Measurements from ENCODE around the gene APOB. TPM values are rescaled to one million over a fixed set of nuclear protein-coding genes. Genes with fewer than 3 reads are reported as not detected.

The APOB gene
- polyA plus RNA-seq, 3 donors = 1.5 to 4.7 (median 3.1) TPM

DNA sequence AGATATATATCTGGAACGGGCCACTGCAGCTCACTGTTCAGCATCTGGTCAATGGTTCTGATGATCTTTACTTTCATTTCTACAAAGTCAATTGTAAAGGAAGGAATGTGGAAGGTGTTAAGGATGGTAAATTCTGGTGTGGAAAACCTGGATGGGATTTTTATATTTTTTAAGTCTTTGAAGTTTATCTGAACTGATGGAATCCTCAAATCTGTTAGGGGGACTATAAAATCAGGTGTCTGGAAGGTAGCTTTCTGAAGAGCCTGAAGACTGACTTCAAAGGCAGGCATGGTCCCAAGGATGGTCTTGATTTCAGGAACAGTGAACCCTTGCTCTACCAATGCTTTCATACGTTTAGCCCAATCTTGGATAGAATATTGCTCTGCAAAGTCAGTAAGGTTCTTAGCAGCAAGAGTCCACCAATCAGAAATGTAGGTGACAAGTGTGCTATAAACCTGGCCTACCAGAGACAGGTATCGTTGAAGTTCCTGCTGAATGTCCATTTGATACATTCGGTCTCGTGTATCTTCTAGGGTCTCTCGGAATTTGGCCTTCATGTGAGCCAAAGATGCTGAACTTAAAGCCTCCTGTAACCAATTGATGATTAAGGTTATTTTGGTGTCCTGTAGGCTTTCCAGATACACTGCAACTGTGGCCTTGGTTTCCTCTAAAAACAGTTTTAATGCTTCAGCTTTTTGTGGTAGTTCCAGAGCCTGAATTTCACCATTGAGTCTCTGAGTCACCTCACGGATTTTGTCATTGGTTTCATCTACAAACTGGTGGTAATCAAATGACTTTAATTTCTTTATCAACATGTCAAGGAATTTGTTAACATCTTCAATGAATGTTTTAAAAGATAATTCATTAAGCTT is 34.8 kb downstream of the APOB start:
- no peak for DNase-seq (ENCODE audit: extremely low read depth in 1 of 11, low read depth in 9 of 11, low spot score in 4 of 11)

DNA sequence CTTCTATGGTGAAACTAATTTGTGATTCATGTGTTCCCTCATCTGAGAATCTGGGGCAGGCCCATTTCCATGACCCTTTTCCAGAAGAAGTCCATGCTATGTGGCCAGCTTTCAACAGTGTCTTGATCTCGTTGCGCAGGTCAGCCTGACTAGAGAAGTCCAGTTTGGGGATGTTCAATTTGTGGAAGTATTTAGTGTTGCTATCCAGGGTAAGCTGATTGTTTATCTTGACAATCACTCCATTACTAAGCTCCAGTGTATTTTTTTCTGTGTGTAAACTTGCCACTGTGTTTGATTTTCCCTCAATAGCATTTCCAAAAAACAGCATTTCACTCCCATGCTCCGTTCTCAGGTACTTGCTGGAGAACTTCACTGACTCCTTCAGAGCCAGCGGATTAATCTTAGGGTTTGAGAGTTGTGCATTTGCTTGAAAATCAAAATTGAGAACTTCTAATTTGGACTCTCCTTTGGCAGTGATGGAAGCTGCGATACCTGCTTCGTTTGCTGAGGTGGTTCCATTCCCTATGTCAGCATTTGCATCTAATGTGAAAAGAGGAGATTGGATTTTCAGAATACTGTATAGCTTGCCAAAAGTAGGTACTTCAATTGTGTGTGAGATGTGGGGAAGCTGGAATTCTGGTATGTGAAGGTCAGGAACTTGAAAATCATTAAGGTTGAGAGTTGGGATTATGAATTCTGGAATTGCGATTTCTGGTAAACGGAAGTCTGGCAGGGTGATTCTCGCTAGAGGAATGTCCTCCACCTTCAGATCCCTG is 35.7 kb downstream of the APOB start:
- no peak for DNase-seq (ENCODE audit: extremely low read depth in 1 of 11, low read depth in 9 of 11, low spot score in 4 of 11)

DNA sequence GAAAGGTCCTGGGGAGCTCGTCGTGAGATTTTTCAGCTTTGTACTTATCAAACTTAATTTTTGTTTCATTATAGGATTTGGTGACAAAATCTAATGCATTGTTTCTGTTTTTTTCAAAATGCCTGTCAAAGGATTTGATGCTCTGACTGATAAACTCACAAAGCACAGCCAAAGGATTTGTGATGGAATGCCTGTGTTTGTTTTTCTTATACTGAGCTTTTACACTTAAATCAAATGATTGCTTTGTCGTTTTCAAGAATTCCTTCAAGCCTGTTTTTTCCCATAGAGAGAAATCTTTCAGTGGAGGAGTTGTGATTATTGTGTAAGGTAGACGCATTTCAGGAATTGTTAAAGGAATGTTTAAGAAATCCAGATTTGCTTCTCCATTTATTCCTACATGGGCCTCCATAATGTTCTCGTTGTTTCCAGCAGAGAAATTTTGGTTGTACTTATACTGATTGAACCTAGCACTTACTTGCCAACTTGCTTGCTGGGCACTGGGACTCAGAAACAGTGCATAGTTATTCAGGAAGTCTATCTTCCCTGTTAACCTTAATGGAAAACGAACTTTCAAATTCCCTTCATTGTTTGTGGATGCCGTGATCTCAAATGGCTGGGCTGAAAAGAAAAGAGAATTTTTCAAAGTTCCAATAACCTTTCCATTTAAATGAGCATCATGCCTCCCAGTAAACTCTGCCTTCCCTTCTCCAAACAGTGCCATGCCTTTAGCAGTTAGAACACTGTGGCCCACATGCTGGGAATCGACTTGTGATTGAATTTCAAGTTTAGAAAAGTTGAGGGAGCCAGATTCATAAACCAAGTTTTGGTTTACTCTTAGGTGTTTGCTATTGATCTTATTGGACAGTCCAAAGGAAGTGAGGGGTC is 36.5 kb downstream of the APOB start:
- DNase-seq (ENCODE audit: extremely low read depth in 1 of 11, low read depth in 9 of 11, low spot score in 4 of 11) = no peak

DNA sequence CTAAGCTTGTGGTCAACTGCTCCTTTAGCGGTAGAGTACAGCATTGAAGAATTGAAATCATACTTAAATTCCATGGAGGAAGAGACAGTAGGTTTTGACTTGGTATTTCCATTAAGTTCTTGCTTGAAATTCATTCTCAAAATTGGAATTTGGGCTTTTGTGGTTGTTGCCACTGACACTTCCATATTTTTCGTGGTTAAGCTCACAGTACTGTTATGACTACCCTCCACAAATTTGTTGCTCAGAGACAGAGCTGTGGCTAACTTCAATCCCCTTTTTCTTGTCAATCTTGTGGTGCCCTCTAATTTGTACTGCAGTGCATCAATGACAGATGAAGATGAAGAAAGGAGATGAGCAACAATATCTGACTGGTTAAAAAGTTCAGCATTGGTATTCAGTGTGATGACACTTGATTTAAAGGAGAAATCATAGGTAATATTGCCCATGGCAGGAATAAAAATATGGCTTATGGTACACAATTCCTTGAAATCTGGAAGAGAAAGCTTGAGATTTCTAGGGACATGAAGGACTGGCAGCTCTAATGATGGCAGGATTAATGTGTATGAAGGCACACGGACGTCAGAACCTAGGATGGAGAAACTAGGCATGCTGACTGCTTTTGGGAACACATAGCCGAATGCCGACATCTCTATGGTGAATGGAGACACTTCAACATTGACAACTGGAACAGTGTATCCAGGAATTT is 37.3 kb downstream of the APOB start:
- no peak for DNase-seq (ENCODE audit: extremely low read depth in 1 of 11, low read depth in 9 of 11, low spot score in 4 of 11)

DNA sequence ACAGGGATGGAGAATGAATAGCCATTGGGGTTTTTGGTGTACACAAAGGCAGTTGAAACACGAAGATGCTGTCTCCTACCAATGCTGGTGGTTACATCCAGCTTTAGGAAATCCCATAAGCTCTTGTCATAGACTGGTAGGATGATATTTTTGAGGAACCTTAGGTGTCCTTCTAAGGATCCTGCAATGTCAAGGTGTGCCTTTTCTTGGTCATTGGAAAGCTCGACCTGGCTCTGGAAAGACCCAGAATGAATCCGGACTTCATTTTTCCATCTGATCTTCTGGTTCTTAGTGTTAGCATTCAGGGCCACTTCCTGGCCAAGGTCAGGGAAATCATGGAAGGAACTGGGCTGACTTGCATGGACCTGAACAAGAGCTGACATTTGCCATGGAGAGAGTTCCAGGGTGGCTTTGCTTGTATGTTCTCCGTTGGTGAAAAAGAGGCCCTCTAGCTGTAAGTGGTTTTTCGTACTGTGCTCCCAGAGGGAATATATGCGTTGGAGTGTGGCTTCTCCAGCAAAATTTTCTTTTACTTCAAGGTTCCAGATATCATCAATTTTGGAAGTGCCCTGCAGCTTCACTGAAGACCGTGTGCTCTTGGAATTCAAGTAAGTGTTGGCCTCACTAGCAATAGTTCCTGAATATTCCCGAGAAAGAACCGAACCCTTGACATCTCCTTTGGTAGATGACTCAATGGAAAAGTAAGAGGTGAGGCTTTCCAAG is 38.0 kb downstream of the APOB start:
- DNase-seq (ENCODE audit: extremely low read depth in 1 of 11, low read depth in 9 of 11, low spot score in 4 of 11) = no peak

DNA sequence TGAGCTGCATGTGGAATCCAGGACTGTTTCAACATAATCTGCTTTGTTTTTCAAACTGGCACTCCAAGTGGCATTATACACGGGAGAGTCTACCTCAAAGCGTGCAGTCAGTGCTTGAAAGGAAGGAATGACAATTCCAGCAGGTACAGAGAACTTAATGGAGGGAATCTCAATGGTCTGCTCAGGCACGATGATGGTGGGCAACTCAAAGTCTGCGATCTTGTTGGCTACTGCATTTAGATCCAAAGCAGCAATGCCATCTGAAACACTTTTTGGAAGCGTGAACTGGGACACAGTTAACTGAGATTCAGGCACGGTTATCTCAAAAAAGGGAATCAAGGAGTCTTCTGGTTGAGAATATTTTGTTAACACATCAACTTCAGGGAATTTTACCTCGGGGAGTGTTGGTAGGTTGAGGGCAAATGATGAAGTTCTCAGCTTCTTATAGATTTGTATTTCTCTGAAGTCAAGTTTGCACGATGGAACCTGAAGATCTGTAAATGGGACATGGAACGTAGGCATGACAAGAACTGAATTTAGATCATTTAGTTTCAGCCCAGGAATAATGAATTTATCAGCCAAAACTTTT is 38.7 kb downstream of the APOB start:
- no peak for DNase-seq (ENCODE audit: extremely low read depth in 1 of 11, low read depth in 9 of 11, low spot score in 4 of 11)

DNA sequence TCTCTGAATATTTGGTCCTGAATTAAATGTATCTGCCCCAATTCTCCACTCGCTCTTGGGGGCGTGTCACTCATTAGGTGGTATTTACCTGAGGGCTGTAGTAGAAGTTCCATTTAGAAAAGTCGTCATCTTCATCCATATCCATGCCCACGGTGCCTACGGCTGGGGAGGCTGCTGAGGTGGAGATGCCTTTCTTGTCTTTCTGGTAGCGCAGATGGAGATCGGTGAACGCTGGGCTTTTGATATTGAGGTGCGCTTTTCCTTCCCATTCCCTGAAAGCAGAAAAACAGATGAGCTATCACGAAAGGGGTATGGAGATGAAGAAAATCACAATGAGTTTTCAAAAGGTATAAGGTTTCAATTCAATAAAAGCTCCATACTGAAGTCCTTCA is 39.7 kb downstream of the APOB start:
- DNase-seq (ENCODE audit: extremely low read depth in 1 of 11, low read depth in 9 of 11, low spot score in 4 of 11) = no peak

DNA sequence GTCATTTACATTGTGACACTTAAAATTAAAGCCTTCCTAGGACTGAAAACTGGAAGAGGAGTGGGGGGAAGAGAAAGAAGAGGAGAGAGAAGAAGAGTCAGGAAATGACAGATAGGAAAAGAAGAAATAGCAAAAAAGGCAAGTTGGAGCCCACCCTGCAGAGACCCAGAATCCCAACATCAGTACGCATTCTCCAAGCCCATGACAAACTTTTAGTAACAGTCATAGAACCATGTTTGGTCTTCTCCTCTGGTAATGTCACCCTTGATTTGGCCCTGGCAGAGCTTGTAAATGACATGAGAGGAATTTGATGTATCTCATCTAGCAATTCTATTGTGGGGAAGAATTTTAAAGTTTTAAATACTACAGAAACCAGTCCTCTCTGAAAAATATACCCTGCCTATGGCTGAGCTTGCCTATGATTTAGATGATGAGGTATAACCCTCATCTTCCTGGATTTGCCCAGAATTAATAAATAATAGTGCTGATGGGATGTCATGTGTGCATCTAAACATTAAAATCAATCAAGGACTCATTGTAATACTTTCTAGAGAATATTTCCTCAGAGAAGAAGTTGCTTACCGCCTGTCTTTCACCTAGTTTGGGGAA is 40.2 kb downstream of the APOB start:
- DNase-seq (ENCODE audit: extremely low read depth in 1 of 11, low read depth in 9 of 11, low spot score in 4 of 11) = no peak

DNA sequence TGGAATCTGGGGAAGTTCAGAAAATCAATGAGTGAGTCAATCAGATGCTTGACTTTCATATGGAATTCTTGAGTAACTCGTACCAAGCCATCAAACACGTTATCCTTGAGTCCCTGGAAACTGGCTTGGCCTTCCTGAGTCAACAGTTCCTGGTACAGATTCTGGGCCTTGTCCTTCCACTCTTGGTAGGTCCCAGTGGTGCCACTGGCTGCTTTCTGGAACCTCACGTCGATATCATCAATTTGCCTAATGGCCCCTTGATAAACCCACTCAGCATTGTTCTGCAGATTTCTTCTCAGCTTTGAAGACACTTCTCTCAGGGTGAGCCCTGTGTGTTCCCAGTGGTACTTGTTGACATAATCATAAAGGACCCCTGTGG is 41.1 kb downstream of the APOB start:
- no peak for DNase-seq (ENCODE audit: extremely low read depth in 1 of 11, low read depth in 9 of 11, low spot score in 4 of 11)

DNA sequence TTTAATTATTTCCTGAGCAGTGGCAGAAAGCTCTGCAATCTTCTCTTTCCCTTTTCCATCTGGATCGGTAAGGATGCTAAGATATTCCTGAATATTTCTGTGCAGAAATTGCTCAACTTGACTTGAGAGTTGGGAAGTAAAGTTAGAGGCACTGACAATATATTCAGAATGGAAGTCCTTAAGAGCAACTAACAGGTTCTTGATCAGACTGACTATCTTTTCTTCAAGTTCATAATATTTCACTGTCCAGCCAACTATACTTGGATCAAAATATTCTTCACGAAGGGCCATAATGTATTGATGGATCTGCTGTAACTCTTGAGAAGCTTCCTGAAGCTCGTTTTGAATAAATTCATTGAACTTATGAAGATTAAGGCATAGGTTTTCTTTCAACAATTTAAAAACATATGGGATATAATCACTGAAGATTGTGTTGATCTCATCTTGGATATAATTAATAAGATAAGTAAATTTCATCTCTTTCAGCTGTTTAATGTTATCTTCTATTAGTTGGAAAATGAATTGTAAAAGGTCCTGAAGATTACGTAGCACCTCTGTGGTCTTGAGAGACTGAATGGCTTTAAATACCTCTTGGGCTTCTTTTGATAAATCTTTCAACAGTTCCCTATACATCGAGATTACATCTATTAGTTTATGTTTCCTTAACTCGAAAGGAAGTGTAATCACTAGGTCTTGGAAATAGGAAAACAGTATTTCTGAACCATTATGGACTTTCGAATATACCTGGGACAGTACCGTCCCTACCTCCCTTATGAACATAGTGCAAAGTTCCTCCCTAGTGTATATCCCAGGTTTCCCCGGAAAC is 41.7 kb downstream of the APOB start:
- no peak for DNase-seq (ENCODE audit: extremely low read depth in 1 of 11, low read depth in 9 of 11, low spot score in 4 of 11)

DNA sequence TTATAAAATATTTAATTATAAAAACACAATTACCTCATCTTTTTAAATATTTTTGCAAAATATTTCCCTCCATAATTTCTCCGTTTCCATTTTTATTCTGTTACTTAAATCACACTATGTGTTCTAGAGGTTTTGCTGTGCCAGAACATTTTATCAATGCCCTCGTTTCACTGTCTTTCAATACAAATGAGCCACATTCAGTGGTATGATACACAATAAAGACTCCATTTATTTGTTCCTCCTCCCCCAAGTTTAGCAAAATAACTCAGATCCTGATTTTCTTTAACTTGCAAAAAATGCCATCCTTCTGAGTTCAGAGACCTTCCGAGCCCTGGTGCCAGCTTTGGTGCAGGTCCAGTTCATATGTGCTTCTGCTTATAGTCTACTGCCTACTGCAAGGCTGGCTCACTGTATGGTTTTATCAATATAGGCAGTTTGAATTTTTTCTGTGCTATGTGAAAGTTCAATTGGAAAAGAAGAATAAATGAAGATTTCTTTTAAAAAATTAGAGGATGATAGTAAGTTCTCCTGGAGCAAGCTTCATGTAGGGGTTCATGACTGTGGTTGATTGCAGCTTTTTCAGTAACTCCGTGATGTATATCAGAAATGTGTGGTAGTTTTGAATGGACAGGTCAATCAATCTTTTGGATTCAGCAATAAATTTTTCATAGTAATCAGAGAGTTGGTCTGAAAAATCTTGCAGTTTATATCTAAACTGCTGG is 42.5 kb downstream of the APOB start:
- DNase-seq (ENCODE audit: extremely low read depth in 1 of 11, low read depth in 9 of 11, low spot score in 4 of 11) = no peak

DNA sequence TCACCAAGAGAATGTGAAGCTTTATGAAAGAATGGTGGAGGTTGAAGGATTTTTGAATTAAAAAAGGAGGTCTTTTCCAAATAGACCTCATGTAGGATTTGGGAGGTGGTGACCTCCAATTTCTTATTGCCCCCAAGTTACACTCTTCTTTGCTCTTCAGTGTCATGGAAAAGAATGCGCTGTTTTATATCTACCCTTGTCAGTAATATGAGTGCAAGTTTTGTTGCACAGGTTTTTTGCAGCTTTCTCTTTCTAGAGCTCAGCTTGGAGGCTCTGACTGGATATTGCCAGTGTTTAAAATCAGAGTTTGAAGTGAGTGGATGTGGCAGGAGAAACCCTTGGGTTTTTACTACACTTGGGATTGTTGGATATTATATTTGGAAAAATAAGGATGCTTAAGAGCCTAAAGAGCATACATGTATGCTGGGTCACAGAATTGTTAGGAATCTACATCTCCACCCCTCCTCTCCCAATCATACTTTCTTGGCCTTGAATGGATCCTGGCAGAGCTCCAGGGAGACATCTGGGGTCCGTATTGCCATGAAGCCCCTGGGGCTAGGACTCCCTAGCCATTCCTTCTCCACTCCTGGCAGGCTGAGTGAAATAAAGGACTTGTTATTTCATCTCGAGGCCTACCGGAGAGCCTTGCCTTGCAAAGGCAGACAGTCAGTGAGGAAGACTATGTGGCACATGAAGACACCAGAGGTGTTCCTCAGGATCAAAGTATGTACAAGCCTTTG is 43.8 kb downstream of the APOB start:
- DNase-seq (ENCODE audit: extremely low read depth in 1 of 11, low read depth in 9 of 11, low spot score in 4 of 11) = no peak

DNA sequence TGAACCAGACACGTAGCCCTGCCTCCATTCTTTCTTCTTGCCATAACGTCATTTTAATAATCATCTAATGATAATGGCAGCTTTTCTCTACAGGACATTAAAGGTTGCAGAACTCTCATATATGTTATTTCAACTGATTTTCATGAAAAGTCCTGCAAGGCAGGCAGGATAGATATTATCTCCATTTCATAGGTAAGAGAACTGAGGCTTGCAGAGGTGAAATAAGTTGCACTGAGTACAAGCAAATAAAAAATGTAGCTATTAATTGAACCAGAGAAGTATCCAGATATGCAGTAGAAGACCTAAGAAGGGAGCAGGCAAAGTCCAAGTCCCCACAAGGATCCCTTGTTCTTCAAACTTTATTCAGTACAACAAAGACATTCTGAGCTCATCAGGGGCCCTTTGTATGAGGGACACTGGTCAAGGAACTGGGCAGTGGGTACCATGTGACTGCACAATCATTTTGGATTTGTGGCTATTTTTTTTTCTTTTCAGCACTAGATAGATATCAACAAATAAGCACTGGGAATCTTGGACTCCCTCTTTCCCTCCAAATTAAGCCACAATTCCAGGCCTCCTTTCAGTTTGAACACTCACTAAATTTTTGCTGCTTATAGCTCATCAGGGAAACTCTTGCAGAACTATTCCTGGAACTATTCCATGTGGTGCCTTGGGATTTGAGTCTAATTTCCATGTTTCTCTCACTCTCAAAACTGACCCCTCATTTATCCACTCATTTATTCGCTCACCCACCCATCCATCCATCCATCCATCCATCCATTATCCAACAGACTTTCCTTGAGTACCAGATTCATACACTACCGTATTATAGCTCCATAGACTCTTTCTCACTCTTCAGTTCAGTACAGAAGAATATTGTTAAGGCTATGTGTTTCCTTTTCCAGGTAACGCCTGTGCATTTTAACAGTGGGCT is 44.6 kb downstream of the APOB start:
- no peak for DNase-seq (ENCODE audit: extremely low read depth in 1 of 11, low read depth in 9 of 11, low spot score in 4 of 11)

DNA sequence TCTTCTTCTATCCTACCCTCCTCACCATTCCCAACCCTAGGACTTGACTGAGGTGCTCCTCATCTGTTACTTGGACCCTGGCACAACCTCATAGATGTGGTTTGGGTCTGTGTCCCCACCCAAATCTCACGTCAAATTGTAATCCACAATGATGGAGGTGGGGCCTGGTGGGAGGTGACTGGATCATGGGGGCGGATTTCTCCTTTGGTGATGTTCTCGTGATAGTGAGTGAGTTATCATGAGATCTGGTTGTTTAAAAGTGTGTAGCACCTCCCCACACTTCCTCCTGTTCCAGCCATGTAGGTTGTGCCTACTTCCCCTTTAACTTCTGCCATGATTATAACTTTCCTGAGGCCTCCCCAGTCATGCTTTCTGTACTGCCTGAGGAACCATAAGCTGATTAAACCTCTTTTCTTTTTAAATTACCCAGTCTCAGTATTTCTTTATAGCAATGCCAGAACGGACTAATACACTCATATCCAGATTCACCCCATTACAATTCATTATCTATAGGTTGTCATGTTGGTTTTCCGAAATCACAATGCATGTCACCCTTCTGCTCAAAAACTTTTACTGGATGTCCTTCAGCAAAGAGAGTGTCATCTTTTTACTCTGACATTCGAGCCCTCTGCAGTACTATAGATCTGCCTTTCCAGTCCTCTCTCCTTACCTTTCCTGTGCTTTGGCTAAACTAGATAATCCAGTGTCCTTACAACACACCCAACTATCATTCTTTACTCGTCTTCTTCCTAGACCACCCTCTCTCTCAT is 45.7 kb downstream of the APOB start:
- DNase-seq (ENCODE audit: extremely low read depth in 1 of 11, low read depth in 9 of 11, low spot score in 4 of 11) = no peak
